GM19025 (cell line): ENCODE data around the gene ZNF311.
"Not testable (repeated sequence)": the region's sequence is repeated elsewhere in the genome, so short reads cannot be mapped to it uniquely, and the experiment has no call there.

Experiments used
- ATAC-seq: cut with Tn5 transposase; IDR thresholded peaks from one replicate; pipeline ENCODE4 v1.9.1; 2021; ENCODE audit warnings: mild to moderate bottlenecking, low read depth, moderate library complexity; ENCODE audit not compliant: unreplicated experiment

Gene ZNF311

GRCh38 chr6:28983838-28984237, 21.3 kb downstream of the ZNF311 start:
- no peak for ATAC-seq

GRCh38 chr6:28982476-28983266, 22.4 kb downstream of the ZNF311 start:
- no peak for ATAC-seq

GRCh38 chr6:28981833-28982475, 23.2 kb downstream of the ZNF311 start:
- ATAC-seq: no peak

- ATAC-seq: no peak
These were observed 23.7 kb downstream of the ZNF311 start for GRCh38 chr6:28981431-28981832.

GRCh38 chr6:28980852-28981430, 24.2 kb downstream of the ZNF311 start:
- no peak for ATAC-seq

GRCh38 chr6:28980137-28980851, 24.8 kb downstream of the ZNF311 start:
- no peak for ATAC-seq

GRCh38 chr6:28979679-28980078, 25.4 kb downstream of the ZNF311 start:
- no peak for ATAC-seq

- no peak for ATAC-seq
These were observed 26.1 kb downstream of the ZNF311 start for GRCh38 chr6:28978959-28979561.

- ATAC-seq: no peak
These were observed 27.0 kb downstream of the ZNF311 start for GRCh38 chr6:28978133-28978491.

- no peak for ATAC-seq
These were observed 27.6 kb downstream of the ZNF311 start for GRCh38 chr6:28977341-28978132.

- no peak for ATAC-seq
These were observed 28.4 kb downstream of the ZNF311 start for GRCh38 chr6:28976677-28977076.

- no peak for ATAC-seq
These were observed 30.6 kb downstream of the ZNF311 start for GRCh38 chr6:28974505-28974904.

- not testable (repeated sequence) for ATAC-seq
These were observed 35.1 kb downstream of the ZNF311 start for GRCh38 chr6:28970056-28970455.

GRCh38 chr6:28969129-28969528, 36.0 kb downstream of the ZNF311 start:
- no peak for ATAC-seq

GRCh38 chr6:28968476-28968875, 36.6 kb downstream of the ZNF311 start:
- ATAC-seq: no peak

- ATAC-seq: no peak
These were observed 39.4 kb downstream of the ZNF311 start for GRCh38 chr6:28965706-28966105.

- no peak for ATAC-seq
These were observed 44.1 kb downstream of the ZNF311 start for GRCh38 chr6:28960846-28961500.

- ATAC-seq: not testable (repeated sequence)
These were observed 46.4 kb downstream of the ZNF311 start for GRCh38 chr6:28958561-28959243.

- ATAC-seq: not testable (repeated sequence)
These were observed 47.3 kb downstream of the ZNF311 start for GRCh38 chr6:28957795-28958314.
